Right cardiac atrium (tissue), 5 donors: ENCODE measurements around the gene PRMT1. TPM values are rescaled to one million over a fixed set of nuclear protein-coding genes. Genes with fewer than 3 reads are reported as not detected.
"Not testable (repeated sequence)": the region's sequence is repeated elsewhere in the genome, so short reads cannot be mapped to it uniquely, and the experiment has no call there.

Source experiments
- ATAC-seq, 2 donors: fragments of 200-7000 bp; cut with Tn5 transposase; one replicate each; pipeline versions ENCODE4 v1.8.0 to v1.9.1; 2020; ENCODE audit warnings: moderate library complexity in 2 of 2, mild to moderate bottlenecking in 1 of 2
- DNase-seq, 3 donors: peaks; one replicate each; pipeline ENCODE4 v3.0.0-alpha.2; 2020
- H3K27ac ChIP-seq: one replicate; pipeline ENCODE4 v1.5.1; 2013; ENCODE audit warnings: mild to moderate bottlenecking, low read length, control low read depth, moderate library complexity
- H3K27me3 ChIP-seq: one replicate; pipeline ENCODE4 v1.6.1; 2013; ENCODE audit not compliant: control insufficient read depth, insufficient read depth
- H3K4me1 ChIP-seq: one replicate; pipeline ENCODE4 v1.6.1; 2013; ENCODE audit warnings: low read length; ENCODE audit not compliant: control insufficient read depth, insufficient read depth
- H3K4me3 ChIP-seq: one replicate; pipeline ENCODE4 v1.5.1; 2013; ENCODE audit warnings: low read length, control low read depth
- H3K9me3 ChIP-seq: one replicate; pipeline ENCODE4 v1.6.1; 2013; ENCODE audit warnings: low read length; ENCODE audit not compliant: control insufficient read depth
- WGBS: extraction: QIAGEN DNeasy Blood & Tissue Kit; methylation state at CpG from one replicate; pipeline ENCODE4 v1.1.7; 2013; 5-methylcytosine and 5-hydroxymethylcytosine counted together
- intact Hi-C, 4 donors: fragments of 100-400 bp; cut with DNase I; formaldehyde crosslinking; loops; one replicate each; pipeline versions ENCODE4 v1.11.0 to v1.14.0; 2022 to 2023
- polyA plus RNA-seq: library from polyadenylated mRNA; stranded (reverse); fragments of 200-250 nt; gene quantifications from one replicate; pipeline ENCODE4 v1.2.3, GENCODE V29; 2013
- total RNA-seq, 4 donors: library from RNA; stranded (reverse); fragmentation: NEBNext Ultra II Directional; extraction: Animal tissue kit (Norgen Biotek cat#: 25700); gene quantifications; one replicate each; pipeline ENCODE4 v1.2.1, GENCODE V29; 2021
- donor health status: healthy with polysubstance abuse.
- donor health status: DM: no; HTN: yes; CAD: no.
- donor health status: DM: no; HTN: no; CAD: no.
- donor health status: DM: no; HTN: yes; CAD: no; lungs with severe emphysema.
- donor health status: DM: yes; HTN: yes; CAD: no.

PRMT1 gene
- total and polyA plus RNA-seq, 5 donors = 117 to 154 (median 125) TPM

DNA sequence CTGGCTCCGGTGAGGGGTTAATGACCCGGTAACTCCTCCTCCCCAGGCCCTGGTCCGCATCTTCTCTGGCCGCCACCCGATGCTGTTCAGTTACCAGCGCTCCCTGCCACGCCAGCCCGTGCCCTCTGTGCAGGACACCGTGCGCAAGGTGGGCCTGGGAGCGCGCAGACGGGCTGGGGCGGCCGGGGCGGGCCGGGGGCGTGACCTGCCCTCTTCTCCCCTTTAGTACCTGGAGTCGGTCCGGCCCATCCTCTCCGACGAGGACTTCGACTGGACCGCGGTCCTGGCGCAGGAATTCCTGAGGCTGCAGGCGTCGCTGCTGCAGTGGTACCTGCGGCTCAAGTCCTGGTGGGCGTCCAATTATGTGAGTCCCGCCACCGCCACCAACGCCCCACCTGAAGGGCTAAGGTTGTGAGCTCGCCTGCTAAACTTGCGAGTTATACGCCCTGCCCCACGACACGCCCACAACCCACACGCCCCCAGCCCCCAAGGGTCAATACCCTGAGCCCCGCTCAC lies 24.3 kb downstream of the PRMT1 start:
- no peak overlapping the region for H3K27ac ChIP-seq
- peak in 2 of 3 donors; percentile 28 to 54 for DNase-seq
- no peaks in the 10 kb centered on the region for H3K27me3 ChIP-seq
- H3K4me1 ChIP-seq = no peaks in the 10 kb centered on the region
- H3K9me3 ChIP-seq = no peaks in the 10 kb centered on the region
- WGBS = 66% methylated on average over 40 of the region's 40 CpGs
- intact Hi-C loops = no loop called here
- ATAC-seq = peak; percentile 22 to 25
- H3K4me3 ChIP-seq = no peak overlapping the region

DNA sequence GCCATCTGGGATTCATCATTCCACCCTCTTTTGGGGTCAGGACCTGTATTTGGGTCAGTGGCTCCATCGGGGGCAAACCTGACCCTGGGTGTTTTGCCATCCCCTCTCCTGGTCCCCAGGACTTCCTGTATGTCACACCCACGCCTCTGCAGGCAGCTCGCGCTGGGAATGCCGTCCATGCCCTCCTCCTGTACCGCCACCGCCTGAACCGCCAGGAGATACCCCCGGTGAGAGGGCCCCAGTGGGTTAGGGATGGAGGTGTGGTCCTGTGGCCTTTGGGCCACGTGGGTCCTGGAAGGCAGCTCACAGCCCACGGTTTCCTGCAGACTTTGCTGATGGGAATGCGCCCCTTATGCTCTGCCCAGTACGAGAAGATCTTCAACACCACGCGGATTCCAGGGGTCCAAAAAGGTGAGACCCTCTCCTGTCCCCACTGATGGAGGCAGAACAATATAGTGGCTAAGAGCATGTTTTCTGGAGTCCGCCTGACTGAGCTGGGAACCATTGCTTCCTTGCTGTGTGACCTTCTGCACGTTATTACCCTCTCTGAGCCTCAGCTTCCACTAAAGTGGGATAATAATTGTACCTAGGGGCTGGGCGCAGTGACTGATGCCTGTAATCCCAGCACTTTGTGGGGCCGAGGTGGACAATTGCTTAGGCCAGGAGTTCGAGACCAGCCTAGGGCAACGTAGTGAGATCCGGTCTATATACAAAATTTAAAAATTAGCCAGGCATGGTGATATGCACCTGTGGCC lies 28.0 kb downstream of the PRMT1 start:
- intact Hi-C loops = no loop called here
- no peak for ATAC-seq

DNA sequence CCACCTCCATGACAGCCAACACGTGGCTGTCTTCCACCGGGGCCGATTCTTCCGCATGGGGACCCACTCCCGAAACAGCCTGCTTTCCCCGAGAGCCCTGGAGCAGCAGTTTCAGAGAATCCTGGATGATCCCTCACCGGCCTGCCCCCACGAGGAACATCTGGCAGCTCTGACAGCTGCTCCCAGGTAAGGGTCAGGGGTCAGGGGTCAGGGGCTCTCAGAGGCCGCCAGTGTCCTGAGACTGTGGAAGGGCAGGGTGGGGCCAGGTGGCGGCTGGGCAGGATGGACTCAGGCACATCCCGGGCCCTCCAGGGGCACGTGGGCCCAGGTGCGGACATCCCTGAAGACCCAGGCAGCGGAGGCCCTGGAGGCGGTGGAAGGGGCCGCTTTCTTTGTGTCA lies 28.8 kb downstream of the PRMT1 start:
- no peaks in the 10 kb centered on the region for H3K9me3 ChIP-seq
- H3K27ac ChIP-seq = no peak overlapping the region
- ATAC-seq (no peak), DNase-seq (peak in 1 of 3 donors; percentile 37)
- no peaks in the 10 kb centered on the region for H3K4me1 ChIP-seq
- WGBS = 93% methylated on average over 16 of the region's 16 CpGs
- intact Hi-C loops = no loop called here
- no peaks in the 10 kb centered on the region for H3K27me3 ChIP-seq
- no peak overlapping the region for H3K4me3 ChIP-seq

More for the DNA sequence above, 28.0 kb downstream of the PRMT1 start:
- no peak overlapping the region for H3K4me3 ChIP-seq
- 92% methylated on average over 22 of the region's 22 CpGs for WGBS
- no peak overlapping the region for H3K27ac ChIP-seq
- DNase-seq = peak in 1 of 3 donors; percentile 15
- no peaks in the 10 kb centered on the region for H3K4me1 ChIP-seq
- no peaks in the 10 kb centered on the region for H3K27me3 ChIP-seq
- H3K9me3 ChIP-seq = no peaks in the 10 kb centered on the region

DNA sequence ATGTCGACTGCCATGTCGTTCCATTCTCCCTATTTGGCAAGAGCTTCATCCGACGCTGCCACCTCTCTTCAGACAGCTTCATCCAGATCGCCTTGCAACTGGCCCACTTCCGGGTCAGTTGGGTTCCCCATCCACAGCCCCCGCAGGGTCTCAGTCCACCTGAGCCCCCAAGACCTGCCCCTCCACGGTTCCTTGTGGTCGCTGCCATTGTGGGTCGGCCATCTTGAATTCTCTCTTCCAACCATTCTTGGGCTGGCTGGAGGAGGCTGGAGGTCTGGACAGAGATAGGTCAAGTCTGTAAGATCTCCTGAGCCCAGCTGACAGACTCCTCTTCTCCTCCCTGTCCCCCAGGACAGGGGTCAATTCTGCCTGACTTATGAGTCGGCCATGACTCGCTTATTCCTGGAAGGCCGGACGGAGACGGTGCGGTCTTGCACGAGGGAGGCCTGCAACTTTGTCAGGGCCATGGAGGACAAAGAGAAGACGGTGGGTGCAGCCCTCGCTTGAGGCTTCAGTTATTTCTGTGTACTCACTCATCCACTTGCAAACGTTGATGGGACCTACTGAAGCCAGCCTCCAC lies 33.4 kb downstream of the PRMT1 start:
- WGBS = 91% methylated on average over 20 of the region's 20 CpGs
- Histone ChIP-seq H3K27ac (no peak overlapping the region), H3K9me3 (no peaks in the 10 kb centered on the region), H3K4me1 (no peaks in the 10 kb centered on the region), H3K4me3 (no peak overlapping the region), H3K27me3 (no peaks in the 10 kb centered on the region)
- no peak for DNase-seq
- ATAC-seq = no peak
- intact Hi-C loops = no loop called here

DNA sequence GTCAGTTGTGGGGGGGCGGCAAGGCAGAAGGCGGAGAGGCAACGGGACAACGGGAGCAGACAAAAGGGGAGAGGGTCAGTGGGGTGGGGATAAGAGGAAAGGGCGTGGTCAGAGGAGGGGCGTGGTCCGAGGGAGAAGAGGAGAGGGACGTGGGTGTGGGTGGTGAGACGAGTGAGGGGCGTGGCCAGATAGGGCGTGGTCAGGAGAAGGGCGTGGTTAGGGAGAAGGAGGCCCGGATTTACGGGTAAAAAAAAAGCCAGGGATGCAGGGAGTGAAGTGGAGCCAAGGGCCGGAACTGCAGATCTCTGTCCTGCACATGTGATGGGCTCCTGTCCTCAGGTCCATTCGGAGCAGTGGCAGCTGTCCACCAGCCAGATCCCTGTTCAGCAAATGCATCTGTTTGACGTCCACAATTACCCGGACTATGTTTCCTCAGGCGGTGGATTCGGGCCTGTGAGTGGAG lies 35.4 kb downstream of the PRMT1 start:
- Histone ChIP-seq H3K4me1 (no peaks in the 10 kb centered on the region), H3K27me3 (no peaks in the 10 kb centered on the region), H3K4me3 (no peak overlapping the region), H3K9me3 (no peaks in the 10 kb centered on the region), H3K27ac (no peak overlapping the region)
- intact Hi-C loops = no loop called here
- ATAC-seq = peak in 1 of 2 donors; percentile 48
- 56% methylated on average over 20 of the region's 20 CpGs for WGBS
- peak; percentile 54 to 77 (median 72) for DNase-seq

DNA sequence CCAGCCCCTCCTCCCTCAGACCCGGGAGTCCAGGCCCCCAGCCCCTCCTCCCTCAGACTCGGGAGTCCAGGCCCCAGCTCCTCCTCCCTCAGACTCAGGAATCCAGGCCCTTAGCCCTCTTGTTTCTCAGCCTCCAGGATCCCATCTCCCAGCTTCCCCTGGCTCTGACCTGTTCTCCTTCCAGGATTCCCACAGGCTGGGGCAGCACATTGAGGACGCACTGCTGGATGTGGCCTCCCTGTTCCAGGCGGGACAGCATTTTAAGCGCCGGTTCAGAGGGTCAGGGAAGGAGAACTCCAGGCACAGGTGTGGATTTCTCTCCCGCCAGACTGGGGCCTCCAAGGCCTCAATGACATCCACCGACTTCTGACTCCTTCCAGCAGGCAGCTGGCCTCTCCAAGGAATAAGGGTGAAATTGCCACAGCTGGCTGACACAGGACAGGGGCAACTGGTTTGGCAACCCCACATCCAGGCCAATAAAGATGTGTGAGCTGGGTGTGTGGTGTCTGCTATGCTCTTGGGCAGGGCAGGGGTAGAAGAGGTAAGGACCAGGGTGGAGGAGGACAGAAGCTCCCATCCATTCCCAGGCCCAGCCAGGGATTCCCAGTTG lies 36.3 kb downstream of the PRMT1 start:
- Histone ChIP-seq H3K4me3 (no peak overlapping the region), H3K27ac (no peak overlapping the region), H3K27me3 (no peaks in the 10 kb centered on the region), H3K4me1 (no peaks in the 10 kb centered on the region), H3K9me3 (no peaks in the 10 kb centered on the region)
- WGBS = 86% methylated on average over 7 of the region's 8 CpGs
- ATAC-seq = no peak
- intact Hi-C loops = no loop called here
- no peak for DNase-seq

DNA sequence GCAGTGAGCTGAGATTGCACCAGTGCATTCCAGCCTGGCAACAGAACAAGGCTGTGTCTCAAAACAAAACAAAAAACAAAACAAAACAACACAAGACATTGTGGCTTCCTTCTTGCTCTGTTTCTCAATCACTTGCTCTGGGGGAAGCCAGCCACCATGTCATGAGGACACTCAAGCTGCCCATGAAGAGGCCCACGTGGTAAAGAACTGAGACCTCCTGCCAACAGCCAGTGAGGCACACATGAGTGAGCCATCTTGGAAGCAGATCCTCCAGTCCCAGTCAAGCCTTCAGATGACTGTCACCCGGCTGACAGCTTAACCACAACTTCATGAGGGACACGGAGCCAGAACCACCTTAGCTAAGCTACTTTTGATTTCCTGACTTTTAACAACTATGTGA lies 39.1 kb downstream of the PRMT1 start:
- Histone ChIP-seq H3K4me1 (no peaks in the 10 kb centered on the region), H3K27ac (no peak overlapping the region), H3K9me3 (no peaks in the 10 kb centered on the region), H3K4me3 (no peak overlapping the region), H3K27me3 (no peaks in the 10 kb centered on the region)
- intact Hi-C loops = no loop called here
- no peak for ATAC-seq
- DNase-seq = peak in 1 of 3 donors; percentile 25
- WGBS = 72% methylated on average over 3 of the region's 3 CpGs

DNA sequence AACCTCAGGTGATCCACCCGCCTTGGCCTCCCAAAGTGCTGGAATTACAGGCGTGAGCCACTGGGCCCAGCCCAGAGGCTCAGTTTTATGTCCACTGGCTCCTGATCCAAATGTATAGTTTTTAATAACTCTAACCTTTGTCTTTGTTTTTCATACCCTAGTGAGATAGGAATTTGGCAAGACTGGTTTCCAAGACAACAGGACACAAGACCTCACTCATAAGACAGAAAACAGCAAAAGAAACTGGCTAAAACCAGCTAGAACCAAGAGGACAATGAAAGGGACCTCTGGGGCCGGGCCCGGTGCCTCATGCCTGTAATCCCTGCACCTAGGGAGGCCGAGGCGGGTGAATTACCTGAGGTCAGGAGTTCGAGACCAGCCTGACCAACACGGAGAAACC lies 41.4 kb downstream of the PRMT1 start:
- Histone ChIP-seq H3K9me3 (no peaks in the 10 kb centered on the region), H3K27me3 (no peaks in the 10 kb centered on the region), H3K4me3 (no peak overlapping the region), H3K4me1 (no peaks in the 10 kb centered on the region), H3K27ac (no peak overlapping the region)
- DNase-seq = no peak
- no peak for ATAC-seq
- intact Hi-C loops = no loop called here
- 86% methylated on average over 8 of the region's 8 CpGs for WGBS

DNA sequence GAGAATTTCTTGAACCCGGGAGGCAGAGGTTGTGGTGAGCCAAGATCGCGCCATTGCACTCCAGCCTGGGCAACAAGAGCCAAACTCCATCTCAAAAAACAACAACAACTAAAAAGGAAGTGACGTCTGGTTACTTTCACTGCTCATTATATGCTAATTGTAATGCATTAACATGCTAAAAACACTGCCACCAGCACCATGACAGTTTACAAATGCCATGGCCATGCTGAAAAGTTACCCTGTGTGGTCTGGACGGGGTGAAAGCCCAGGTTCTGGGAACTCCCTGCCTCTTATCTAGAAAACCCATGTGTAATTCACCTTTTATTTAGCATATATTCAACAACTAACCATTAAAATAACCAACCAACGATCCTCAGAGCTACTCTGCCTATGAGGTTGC lies 41.9 kb downstream of the PRMT1 start:
- Histone ChIP-seq H3K4me3 (no peak overlapping the region), H3K9me3 (no peaks in the 10 kb centered on the region), H3K27ac (no peak overlapping the region), H3K27me3 (no peaks in the 10 kb centered on the region), H3K4me1 (no peaks in the 10 kb centered on the region)
- intact Hi-C loops = no loop called here
- WGBS = 80% methylated on average over 6 of the region's 6 CpGs
- ATAC-seq (no peak), DNase-seq (no peak)

DNA sequence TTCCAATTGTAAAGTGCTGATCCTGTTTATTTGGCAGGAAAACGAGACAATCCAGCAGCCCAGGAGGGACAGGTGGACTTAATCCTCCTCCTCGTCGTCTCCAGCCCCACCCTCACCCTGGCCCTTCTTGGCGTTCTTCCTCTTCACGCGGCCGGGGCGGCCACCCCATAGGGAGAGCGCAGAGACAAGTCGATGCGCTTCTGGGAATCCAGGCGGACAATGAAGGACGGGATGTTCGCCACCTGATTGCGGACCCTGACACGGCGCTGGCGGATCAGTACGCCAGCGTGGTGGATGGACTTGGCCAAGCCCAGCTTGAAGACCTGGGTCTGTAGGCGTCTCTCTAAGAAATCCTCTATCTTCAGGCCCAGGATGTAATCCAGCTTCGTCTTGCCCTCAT lies 42.3 kb downstream of the PRMT1 start:
- H3K9me3 ChIP-seq, H3K27me3 ChIP-seq, DNase-seq, H3K4me3 ChIP-seq, H3K4me1 ChIP-seq, H3K27ac ChIP-seq, intact Hi-C loops, ATAC-seq: not testable (repeated sequence)
- WGBS = 83% methylated on average over 22 of the region's 22 CpGs
